LNCAP (cell line): ENCODE data around the gene LAMP5.

Experiments
- CTCF ChIP-seq: fragments of 450-650 bp; IDR thresholded peaks from 2 replicates; pipeline ENCODE4 v1.5.1; 2017; ENCODE audit warnings: mild to moderate bottlenecking

The LAMP5 gene

DNA sequence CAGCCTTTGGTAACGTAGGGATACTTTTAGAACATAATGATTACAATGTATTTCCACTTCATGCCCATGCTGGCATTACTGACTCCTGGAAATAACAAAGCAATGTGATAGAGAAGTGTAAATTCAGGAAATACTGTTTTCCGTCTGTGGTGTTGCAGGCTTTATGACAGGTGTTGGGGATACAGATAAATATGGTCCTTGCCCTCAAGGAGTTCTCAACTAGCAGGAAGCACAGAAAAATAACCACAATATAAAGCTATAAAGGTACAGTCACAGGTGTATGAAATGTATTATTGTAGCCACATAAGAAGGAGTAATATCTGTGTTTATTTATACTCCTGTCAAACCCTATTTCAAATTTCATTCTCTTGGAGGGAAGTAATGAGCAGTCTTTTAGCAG is 12.9 kb upstream of the LAMP5 start:
- no peak for TF ChIP-seq CTCF

GRCh38 chr20:9503526-9504245 is 10.7 kb upstream of the LAMP5 start:
- TF ChIP-seq CTCF, result no peak

DNA sequence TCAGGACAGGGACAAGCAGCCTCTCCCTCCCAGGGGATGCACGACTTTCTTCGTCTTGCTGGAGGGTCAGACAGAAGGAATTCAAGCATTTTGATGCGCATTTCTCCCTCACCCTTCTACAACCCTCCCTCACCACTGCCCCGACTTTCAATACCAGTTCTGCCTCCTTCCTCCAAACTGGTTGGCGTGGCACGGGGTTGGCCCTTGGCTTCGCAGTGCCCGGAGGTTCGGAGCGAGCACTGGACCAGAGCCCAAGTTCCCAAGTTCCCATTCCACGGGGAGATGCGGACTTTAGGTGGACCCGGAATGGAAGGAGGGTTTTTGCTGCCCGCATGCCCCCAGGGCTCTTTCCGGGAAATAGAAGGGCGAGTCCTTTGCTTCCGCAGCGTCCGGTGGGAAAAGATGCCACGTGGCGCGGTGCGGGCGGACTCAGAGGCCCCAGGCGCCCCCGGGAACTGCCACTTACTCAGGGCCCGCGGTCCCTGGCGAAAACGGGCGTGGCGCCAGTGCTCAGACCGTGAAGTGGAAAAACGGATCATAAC is 8.0 kb upstream of the LAMP5 start:
- TF ChIP-seq CTCF, result no peak

- TF ChIP-seq CTCF, result no peak
Observed at GRCh38 chr20:9506964-9507369, 7.4 kb upstream of the LAMP5 start.

- TF ChIP-seq CTCF, result no peak
Observed at GRCh38 chr20:9507544-9508239, 6.7 kb upstream of the LAMP5 start.

GRCh38 chr20:9508240-9508661 is 6.1 kb upstream of the LAMP5 start:
- TF ChIP-seq CTCF, result no peak

DNA sequence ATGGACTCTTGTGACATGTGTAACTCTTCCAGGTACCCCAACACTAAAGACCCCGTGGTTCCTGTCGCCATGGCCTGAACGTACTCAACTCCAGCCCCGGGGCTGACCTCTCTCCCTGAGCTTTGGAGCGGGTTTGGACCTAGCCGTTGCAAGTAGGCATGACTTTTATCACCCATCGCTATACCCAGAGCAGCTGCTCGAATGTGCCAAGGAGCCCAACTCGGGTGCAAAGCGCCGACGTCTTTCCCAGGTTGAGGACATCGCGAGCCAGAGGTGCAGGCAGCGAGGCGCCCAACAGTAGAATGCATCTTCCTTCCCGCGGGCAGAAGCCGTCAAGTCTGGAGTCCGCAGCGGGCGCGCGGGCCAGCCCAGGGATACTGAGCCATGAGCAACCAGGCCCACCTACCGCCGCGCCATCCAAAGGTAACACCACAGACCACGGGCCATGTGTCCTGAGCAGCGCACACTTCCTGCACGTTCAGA is 5.7 kb upstream of the LAMP5 start:
- no peak for TF ChIP-seq CTCF
